Brain microvascular endothelial cell (primary cell): ENCODE data around the gene FREM2.
A peak's percentile ranks its signal among the peaks of the same experiment; 100 is the strongest.

Experiments
- DNase-seq: peaks from one replicate; pipeline ENCODE4 v3.0.0-alpha.2; 2020
- H3K27ac ChIP-seq: fragments of 250-450 bp; sonication (Bioruptor Pico); 2 replicates; pipeline ENCODE4 v1.5.1; 2020; ENCODE audit warnings: mild to moderate bottlenecking, moderate library complexity
- H3K27me3 ChIP-seq: fragments of 250-450 bp; sonication (Bioruptor Pico); replicated peaks from 2 replicates; pipeline ENCODE4 v1.5.1; 2020; ENCODE audit warnings: mild to moderate bottlenecking
- H3K36me3 ChIP-seq: fragments of 250-450 bp; sonication (Bioruptor Pico); replicated peaks from 2 replicates; pipeline ENCODE4 v1.5.1; 2020; ENCODE audit warnings: mild to moderate bottlenecking
- H3K4me3 ChIP-seq: 2 replicates; pipeline ENCODE4 v1.5.1; 2011; ENCODE audit warnings: low read depth, mild to moderate bottlenecking, control low read depth, low read length, moderate library complexity
- in situ Hi-C: cut with HindIII; loops from 2 replicates; pipeline ENCODE4 v1.10.0; 2017; ENCODE audit warnings: low sequenced_read_pairs, low pct_ligation_motif_present
- TF ChIP-seq, protein P1 (sequence below): IDR thresholded peaks from 2 replicates; pipeline ENCODE4 v1.5.1; 2011; ENCODE audit warnings: low read depth, mild to moderate bottlenecking, moderate library complexity, low read length, control low read depth, inconsistent platforms; ENCODE audit errors: missing control alignments

Gene FREM2

DNA sequence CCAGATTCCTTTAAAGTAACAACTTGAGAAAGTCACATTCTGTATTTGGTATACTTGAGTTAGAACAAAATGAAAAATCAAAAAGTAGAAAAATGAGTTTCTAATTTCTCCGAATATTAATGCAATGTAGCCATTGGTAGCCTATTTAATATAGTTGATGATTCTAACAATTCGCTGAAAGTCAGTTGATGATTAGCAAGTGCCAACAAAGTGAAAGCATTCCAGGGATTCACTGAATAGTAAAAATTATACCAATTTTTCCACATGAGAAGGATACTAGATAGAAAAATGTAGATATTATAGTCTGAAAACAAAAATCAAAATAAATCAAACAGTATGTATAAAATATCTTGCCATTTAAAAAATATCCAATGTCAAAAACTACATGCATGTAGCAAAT is 117.2 kb downstream of the FREM2 start:
- in situ Hi-C loops, result no loop called here
- Histone ChIP-seq H3K36me3 (no peaks in the 10 kb centered on the region), H3K4me3 (no peak overlapping the region), H3K27ac (no peak overlapping the region), H3K27me3 (no peaks in the 10 kb centered on the region)
- TF ChIP-seq, protein P1, sequence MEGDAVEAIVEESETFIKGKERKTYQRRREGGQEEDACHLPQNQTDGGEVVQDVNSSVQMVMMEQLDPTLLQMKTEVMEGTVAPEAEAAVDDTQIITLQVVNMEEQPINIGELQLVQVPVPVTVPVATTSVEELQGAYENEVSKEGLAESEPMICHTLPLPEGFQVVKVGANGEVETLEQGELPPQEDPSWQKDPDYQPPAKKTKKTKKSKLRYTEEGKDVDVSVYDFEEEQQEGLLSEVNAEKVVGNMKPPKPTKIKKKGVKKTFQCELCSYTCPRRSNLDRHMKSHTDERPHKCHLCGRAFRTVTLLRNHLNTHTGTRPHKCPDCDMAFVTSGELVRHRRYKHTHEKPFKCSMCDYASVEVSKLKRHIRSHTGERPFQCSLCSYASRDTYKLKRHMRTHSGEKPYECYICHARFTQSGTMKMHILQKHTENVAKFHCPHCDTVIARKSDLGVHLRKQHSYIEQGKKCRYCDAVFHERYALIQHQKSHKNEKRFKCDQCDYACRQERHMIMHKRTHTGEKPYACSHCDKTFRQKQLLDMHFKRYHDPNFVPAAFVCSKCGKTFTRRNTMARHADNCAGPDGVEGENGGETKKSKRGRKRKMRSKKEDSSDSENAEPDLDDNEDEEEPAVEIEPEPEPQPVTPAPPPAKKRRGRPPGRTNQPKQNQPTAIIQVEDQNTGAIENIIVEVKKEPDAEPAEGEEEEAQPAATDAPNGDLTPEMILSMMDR, result no peak
- no peak for DNase-seq

DNA sequence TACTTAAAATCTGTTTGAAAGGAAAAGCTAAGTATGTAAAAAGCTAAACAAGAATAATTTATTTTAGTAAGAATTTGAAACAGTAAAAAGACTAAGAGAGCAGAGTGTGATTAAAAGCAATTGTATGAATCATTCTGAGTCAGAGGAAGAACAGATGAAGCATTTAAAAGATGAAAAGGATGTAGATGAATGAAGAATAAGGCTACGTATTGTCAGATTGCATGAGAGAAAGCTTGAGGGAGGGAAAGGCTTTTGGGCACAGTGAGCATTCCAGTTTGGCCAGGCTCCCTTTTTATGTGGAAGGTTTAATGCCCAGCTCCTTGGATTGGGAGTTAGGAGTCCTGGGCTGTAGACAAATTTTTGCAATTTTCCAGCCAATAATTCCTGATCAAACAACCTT is 117.7 kb downstream of the FREM2 start:
- in situ Hi-C loops, result no loop called here
- no peak for DNase-seq
- TF ChIP-seq, protein P1, result no peak
- H3K36me3 ChIP-seq, result no peaks in the 10 kb centered on the region
- no peak overlapping the region for H3K27ac ChIP-seq
- no peak overlapping the region for H3K4me3 ChIP-seq
- no peaks in the 10 kb centered on the region for H3K27me3 ChIP-seq

DNA sequence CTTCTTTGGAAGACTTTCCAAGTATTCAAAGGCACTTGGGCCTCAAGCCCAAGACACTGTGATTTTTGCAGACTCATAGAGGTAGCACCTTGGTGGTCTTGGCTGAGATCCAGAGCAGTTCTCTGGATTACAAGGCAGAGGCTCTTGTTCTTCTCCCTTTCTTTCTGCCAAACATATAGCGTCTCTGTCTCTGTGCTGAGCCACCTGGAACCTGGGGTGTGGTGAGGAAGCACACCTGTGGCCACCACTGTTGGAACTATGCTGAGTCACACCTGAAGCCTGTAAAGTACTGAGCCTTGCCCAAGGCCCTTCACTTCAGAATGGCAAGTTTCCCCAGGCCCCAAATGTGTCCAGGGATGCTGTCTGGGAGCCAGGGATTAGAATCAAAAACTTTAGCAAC is 127.5 kb downstream of the FREM2 start:
- no peak overlapping the region for H3K4me3 ChIP-seq
- no peaks in the 10 kb centered on the region for H3K27me3 ChIP-seq
- H3K27ac ChIP-seq, result no peak overlapping the region
- in situ Hi-C loops, result no loop called here
- TF ChIP-seq, protein P1, result no peak
- no peak for DNase-seq
- H3K36me3 ChIP-seq, result no peaks in the 10 kb centered on the region

DNA sequence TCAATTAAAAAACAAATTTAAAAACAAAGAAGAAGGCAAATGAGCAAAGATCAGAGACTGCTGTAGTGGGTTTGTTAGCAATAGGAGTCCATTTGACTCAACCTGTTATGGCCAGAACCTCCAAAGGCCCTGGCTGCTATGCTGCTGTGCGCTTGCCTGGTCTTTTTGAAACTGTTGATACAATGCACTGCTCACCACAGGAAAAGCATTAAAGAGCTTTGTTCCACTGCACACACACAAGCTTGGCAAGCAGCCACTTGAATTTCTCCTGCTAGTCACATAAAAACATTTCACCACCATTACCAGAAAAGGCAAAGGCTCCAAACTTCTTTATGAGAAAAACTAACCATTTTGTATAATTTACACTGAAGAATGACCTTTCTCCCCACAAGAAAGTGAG is 132.2 kb downstream of the FREM2 start:
- peak; percentile 2 for DNase-seq
- Histone ChIP-seq H3K27ac (no peak overlapping the region), H3K36me3 (no peaks in the 10 kb centered on the region), H3K27me3 (no peaks in the 10 kb centered on the region), H3K4me3 (no peak overlapping the region)
- in situ Hi-C loops, result no loop called here
- TF ChIP-seq, protein P1, result no peak

DNA sequence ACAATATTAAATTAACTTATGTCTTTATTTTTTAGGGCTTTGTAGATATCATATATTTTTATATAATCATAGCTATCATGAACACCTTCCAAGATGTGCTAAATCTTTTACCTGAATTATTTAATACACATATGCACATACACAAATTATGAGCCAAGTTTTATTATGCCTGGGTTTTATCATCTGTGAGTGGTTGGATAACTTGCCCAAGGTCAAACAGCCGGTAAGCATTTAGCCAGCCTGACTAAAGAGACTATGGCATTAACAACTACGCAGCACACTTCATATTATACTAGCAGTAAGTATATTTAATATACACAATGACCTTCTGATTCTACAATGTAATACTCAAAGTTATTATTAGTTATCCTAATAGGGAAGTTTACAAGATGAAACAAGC is 132.7 kb downstream of the FREM2 start:
- H3K27ac ChIP-seq, result no peak overlapping the region
- TF ChIP-seq, protein P1, result no peak
- in situ Hi-C loops, result no loop called here
- H3K27me3 ChIP-seq, result no peaks in the 10 kb centered on the region
- H3K36me3 ChIP-seq, result no peaks in the 10 kb centered on the region
- DNase-seq, result no peak
- no peak overlapping the region for H3K4me3 ChIP-seq

DNA sequence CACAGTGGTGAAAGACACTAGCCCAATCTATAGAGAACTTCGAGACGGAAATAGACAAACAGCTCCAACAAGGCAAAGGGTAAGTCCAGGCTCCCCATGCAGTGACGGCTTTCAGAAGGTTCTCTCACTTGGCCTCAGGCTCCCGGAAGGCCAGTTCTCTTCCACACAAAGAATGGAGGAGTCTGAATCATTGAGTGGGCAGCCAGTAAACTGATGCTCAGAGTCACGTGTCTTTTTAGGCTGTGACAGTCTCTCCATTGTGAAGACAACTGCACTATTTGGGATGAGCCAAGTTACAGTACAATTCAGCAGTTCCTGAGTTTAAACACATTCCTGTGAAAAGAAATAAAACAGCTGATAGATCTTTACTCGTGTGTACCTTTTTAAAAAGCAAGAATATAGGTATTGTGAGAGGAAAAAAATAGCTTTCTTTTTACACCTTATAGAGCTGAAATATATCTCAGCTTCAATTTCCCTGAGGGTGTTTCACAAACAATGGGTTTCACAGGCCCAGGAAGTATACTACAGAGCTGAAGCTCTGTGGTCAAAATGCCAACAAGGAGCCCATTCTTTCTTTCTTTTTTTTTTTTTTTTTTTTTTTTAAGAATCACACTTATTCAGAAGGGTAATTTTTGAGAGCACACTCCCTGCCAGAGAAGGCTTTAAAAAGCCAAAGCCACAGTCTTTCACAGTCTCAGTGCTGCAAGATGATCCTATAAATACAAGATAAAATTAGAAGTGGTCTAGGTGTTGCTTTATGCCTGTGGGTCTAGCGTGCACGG is 135.1 kb downstream of the FREM2 start:
- Histone ChIP-seq H3K27me3 (no peaks in the 10 kb centered on the region), H3K36me3 (no peaks in the 10 kb centered on the region), H3K4me3 (no peak overlapping the region), H3K27ac (no peak overlapping the region)
- in situ Hi-C loops, result no loop called here
- TF ChIP-seq, protein P1, result no peak
- DNase-seq, result no peak
